HEK293T (cell line): ENCODE results near the gene CYP24A1.

ENCODE experiments used
- CTCF ChIA-PET: fragments of 350-600 bp; formaldehyde crosslinking; extraction: SDS; loops from one replicate; lab custom pipeline; 2021; ENCODE audit warnings: antibody characterized with exemption, inconsistent platforms; lab: Yijun Ruan, JAX
- POLR2A ChIA-PET: fragments of 350-600 bp; formaldehyde crosslinking; extraction: SDS; loops from one replicate; lab custom pipeline; 2020; ENCODE audit warnings: antibody characterized with exemption, inconsistent platforms; lab: Yijun Ruan, JAX
- DNase-seq: peaks from one replicate; pipeline ENCODE4 v3.0.0; 2012; ENCODE audit warnings: mixed read lengths; ENCODE audit errors: extremely low spot score
- ARNT ChIP-seq: fragments of 450-650 bp; IDR thresholded peaks from 2 replicates; pipeline ENCODE4 v1.6.1; 2017; ENCODE audit warnings: mild to moderate bottlenecking
- BHLHE40 ChIP-seq: fragments of 450-650 bp; IDR thresholded peaks from 2 replicates; pipeline ENCODE4 v1.6.1; 2016; ENCODE audit warnings: mild to moderate bottlenecking, moderate library complexity, borderline replicate concordance
- CTBP1 ChIP-seq: fragments of 450-650 bp; IDR thresholded peaks from 2 replicates; pipeline ENCODE4 v1.6.1; 2016; ENCODE audit warnings: borderline replicate concordance
- ELF4 ChIP-seq: fragments of 450-650 bp; IDR thresholded peaks from 2 replicates; pipeline ENCODE4 v1.6.1; 2017; ENCODE audit warnings: antibody characterized with exemption
- FOXA1 ChIP-seq: fragments of 450-650 bp; IDR thresholded peaks from 2 replicates; pipeline ENCODE4 v1.6.1; 2016; ENCODE audit warnings: mild to moderate bottlenecking
- FOXK2 ChIP-seq: fragments of 450-650 bp; IDR thresholded peaks from 2 replicates; pipeline ENCODE4 v1.6.1; 2016; ENCODE audit warnings: mild to moderate bottlenecking
- FOXM1 ChIP-seq: fragments of 450-650 bp; IDR thresholded peaks from 2 replicates; pipeline ENCODE4 v1.6.1; 2017; ENCODE audit warnings: mild to moderate bottlenecking, borderline replicate concordance
- HDGF ChIP-seq: fragments of 450-650 bp; IDR thresholded peaks from 2 replicates; pipeline ENCODE4 v1.6.1; 2017; ENCODE audit warnings: antibody characterized with exemption, borderline replicate concordance
- L3MBTL2 ChIP-seq: fragments of 450-650 bp; conservative IDR thresholded peaks from 2 replicates; pipeline ENCODE4 v1.6.1; 2016; ENCODE audit warnings: mild to moderate bottlenecking
- LEF1 ChIP-seq: fragments of 450-650 bp; IDR thresholded peaks from 2 replicates; pipeline ENCODE4 v1.6.1; 2017; ENCODE audit warnings: mild to moderate bottlenecking, borderline replicate concordance
- NFRKB ChIP-seq: fragments of 450-650 bp; IDR thresholded peaks from 2 replicates; pipeline ENCODE4 v1.6.1; 2016; ENCODE audit warnings: mild to moderate bottlenecking, moderate library complexity
- SP1 ChIP-seq: fragments of 450-650 bp; IDR thresholded peaks from 2 replicates; pipeline ENCODE4 v1.6.1; 2017
- SUZ12 ChIP-seq: fragments of 450-650 bp; IDR thresholded peaks from 2 replicates; pipeline ENCODE4 v1.6.1; 2016; ENCODE audit warnings: mild to moderate bottlenecking
- TARDBP ChIP-seq: fragments of 450-650 bp; IDR thresholded peaks from 2 replicates; pipeline ENCODE4 v1.6.1; 2016
- ZNF384 ChIP-seq: fragments of 450-650 bp; IDR thresholded peaks from 2 replicates; pipeline ENCODE4 v1.6.1; 2016
- TF ChIP-seq, protein P1 (sequence below): fragments of 450-650 bp; IDR thresholded peaks from 2 replicates; pipeline ENCODE4 v1.6.1; 2016

Gene CYP24A1

DNA sequence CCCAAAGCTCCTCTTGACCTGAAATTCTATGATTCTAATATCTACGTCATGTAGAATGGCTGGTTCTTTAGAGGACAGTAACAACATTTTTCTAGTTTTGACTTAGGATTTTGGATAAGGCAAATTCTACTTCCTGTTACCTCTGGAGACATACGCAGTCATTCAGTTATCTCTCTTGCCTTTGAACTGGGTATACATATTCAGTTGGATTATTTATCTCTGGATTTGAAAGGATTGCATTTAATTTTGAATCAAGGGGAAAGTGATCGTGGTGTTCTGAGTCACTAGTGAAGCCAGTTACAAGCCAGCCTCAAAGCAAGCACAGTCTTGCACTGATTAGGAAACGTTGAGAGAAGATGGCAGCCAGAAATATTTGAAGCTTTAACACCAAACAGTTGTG lies 68.1 kb downstream of the CYP24A1 start:
- ChIA-PET CTCF (interaction anchor here (2.0 kb wide), 1 partner anchor 94 kb away, joined by 8 read pairs; no protein-coding TSS in a partner anchor), POLR2A (no interaction called here)
- no peak for DNase-seq
- TF ChIP-seq ARNT: no peak
- TF ChIP-seq SUZ12: no peak
- no peak for TF ChIP-seq FOXK2
- TF ChIP-seq, protein P1, sequence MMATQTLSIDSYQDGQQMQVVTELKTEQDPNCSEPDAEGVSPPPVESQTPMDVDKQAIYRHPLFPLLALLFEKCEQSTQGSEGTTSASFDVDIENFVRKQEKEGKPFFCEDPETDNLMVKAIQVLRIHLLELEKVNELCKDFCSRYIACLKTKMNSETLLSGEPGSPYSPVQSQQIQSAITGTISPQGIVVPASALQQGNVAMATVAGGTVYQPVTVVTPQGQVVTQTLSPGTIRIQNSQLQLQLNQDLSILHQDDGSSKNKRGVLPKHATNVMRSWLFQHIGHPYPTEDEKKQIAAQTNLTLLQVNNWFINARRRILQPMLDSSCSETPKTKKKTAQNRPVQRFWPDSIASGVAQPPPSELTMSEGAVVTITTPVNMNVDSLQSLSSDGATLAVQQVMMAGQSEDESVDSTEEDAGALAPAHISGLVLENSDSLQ: no peak
- TF ChIP-seq NFRKB: no peak
- no peak for TF ChIP-seq SP1
- no peak for TF ChIP-seq FOXA1
- no peak for TF ChIP-seq FOXM1
- TF ChIP-seq ZNF384: no peak
- TF ChIP-seq HDGF: no peak
- TF ChIP-seq LEF1: no peak
- TF ChIP-seq BHLHE40: no peak
- TF ChIP-seq ELF4: no peak
- no peak for TF ChIP-seq TARDBP
- no peak for TF ChIP-seq CTBP1

DNA sequence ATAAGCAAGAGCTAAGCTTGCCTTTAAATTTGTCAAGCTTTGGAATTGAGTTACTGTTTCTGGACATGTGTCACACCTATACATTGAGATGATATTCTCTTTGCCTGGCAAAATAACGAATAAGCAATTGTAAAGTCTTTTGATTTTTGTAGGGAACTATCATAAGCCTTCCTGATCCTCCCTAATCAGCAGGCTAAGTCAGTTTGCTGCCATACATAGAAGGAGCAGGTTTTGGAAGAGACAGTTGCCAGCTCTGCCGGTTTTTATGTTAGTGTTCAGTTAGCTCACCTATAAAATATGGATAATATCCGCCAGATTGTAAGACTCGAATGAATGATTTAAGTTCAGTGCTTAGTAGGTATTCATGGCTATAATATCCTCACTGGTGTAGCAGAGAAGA lies 69.0 kb downstream of the CYP24A1 start:
- ChIA-PET CTCF (interaction anchor here (0.7 to 2.0 kb wide), 3 partner anchors 81 to 103 kb away, joined by 3 to 9 read pairs (median 8); partner anchors contain the start of gene PFDN4), POLR2A (no interaction called here)
- TF ChIP-seq TARDBP (no peak), HDGF (no peak), FOXM1 (no peak), NFRKB (no peak), ELF4 (no peak), SUZ12 (no peak), FOXK2 (no peak), LEF1 (no peak)
- TF ChIP-seq, protein P1: no peak
- DNase-seq: no peak

DNA sequence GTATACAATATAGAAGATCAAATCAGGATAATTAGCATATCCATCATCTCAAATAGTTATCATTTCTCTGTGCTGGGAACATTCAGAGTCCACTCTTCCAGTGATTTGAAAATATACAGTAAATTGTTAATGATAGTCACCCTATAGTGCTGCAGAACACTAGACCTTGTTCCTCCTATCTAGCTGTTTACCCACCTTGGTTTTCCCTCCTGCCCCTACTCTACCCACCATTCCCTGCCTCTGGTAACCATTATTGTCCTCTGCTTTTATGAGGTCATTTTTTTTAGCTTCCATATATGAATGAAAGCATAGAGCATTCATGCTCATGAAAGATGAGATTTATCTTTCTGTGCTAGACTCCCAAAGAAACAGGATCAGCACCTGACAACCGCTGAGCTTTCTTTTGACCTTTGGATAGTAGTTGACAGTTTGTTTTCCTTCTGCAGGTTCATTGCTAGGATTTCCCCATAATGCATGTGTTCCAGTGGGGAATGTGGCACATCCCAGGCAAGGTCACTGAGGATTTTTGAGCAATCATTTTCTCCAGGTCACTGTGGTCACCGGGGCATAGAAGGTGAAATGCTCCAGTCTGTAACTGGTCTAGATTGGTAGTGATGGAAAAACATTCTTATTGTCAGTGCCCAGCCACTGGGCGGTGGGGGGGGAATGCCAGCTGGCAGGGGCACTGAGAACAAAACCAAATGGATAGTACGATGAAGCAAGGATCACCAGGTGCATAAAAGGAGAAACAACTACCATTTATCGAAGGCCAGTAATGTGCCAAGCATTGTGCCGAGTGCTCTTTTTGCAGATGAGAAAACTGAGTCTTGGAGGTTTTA lies 69.8 kb downstream of the CYP24A1 start:
- no peak for DNase-seq
- POLR2A ChIA-PET: no interaction called here
- CTCF ChIA-PET: interaction anchor here (0.7 to 2.0 kb wide), 13 partner anchors 8 to 104 kb away, joined by 3 to 9 read pairs (median 4); partner anchors contain the start of gene PFDN4
- TF ChIP-seq SUZ12 (no peak), L3MBTL2 (0 out of 2 replicates have a peak, but pooled peaks have one; percentile 4)
